GM18867 (cell line): ENCODE results near the gene GDPD5.
"Not testable (repeated sequence)": the region's sequence is repeated elsewhere in the genome, so short reads cannot be mapped to it uniquely, and the experiment has no call there.

Experiments
- ATAC-seq: cut with Tn5 transposase; IDR thresholded peaks from one replicate; pipeline ENCODE4 v1.9.1; 2021; ENCODE audit warnings: mild to moderate bottlenecking, moderate library complexity; ENCODE audit not compliant: unreplicated experiment

Gene GDPD5

DNA sequence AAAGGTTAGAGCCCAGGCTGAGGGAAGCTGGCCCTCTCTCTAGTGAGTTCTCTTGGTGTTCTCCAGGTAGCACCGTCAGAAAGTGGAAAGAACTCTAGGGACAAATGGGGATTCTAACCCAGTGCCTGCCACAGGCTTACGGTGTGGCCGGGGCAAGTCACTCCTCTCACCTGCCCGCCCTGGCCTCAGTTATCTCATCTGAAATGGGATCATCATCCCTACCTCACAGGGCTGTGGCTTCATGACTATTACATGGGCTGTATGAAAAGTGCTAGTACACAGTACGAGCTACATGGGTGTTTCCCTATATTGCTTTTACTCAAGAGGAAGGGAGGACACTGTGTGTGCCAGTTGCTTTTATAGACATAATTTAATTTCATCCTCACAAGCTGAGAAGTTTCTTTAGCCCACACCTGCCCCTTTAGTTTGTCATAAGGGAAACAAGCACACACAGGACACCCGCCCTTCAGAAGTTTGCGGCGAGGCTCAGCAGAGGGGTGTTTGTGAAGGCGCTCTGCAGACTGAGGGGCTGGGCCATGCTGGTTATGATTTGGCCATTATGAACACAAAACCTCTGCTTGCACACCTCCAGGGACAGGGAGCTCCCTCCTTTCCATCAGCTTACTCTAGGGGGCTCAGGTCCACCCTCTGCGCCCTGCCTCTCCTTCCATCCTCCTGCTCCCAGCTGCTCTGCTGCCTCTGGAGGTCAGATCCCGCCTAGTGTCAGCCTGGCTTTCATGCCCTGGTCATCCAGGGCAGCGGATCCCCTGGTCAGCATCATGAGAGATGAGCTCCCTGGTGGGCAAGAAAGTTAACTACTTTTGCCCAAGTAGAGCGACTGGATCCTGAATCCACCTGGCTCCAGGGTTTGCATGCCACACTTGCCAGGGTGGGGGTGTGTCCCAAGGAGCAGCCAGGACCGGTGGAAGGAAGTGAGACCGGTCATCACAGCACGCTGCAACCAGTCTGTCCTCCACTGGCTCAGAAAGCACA is 93.9 kb downstream of the GDPD5 start:
- ATAC-seq = no peak

GRCh38 chr11:75430714-75431532 is 94.8 kb downstream of the GDPD5 start:
- ATAC-seq = peak; percentile 5

DNA sequence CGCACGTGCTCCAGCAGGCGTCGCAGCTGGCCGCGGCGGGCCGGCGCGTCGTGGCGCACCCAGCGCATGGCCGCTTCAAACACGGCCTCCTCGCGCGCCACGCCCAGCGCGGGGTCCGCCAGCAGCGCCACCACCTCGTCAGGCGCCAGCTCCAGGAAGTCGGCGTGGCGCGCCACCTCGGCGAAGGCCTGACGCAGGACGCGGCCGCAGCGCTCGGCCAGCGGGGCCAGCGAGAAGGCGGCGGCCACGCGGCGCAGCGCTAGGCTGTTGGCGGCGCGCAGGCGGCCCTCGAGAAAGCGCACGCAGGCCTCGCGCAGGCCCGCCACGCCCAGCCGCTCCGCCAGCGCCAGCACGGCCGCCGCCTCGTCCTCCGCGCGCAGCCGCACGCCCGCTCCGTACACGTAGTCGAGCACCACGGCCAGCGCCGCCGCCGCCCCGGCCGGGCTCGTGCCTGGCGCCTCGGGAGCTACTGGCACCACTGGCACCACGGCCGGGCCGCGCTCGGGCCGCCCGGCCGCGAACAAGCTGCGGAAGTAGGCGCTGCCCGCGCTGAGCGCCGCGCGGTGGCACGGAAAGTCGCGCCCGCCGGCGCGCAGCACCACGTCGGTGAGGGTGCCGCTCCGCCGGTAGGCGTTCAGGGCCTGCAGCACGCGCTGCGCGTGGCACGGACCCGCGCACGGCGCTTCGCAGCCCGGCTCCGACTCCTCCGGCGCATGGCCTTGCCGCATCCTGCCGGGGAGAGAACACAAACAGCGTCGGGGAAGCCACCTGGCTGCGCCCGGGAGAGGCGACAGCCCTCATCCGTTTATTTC is 95.6 kb downstream of the GDPD5 start:
- peak; percentile 66 for ATAC-seq

DNA sequence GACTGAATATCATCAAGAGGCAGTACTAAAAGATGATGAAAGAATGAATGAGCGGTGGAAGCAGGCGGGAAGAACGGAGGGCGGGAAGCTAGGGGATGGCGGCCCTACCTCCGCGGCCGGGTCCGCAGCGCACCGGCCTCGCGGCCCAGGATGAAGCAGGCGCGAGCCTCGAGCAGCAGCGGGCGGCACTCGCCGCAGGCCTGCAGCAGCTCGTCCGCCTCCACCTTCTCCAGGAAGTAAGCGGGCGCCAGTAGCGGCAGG is 96.2 kb downstream of the GDPD5 start:
- no peak for ATAC-seq

- no peak for ATAC-seq
Observed at GRCh38 chr11:75428989-75429640, 96.6 kb downstream of the GDPD5 start.

DNA sequence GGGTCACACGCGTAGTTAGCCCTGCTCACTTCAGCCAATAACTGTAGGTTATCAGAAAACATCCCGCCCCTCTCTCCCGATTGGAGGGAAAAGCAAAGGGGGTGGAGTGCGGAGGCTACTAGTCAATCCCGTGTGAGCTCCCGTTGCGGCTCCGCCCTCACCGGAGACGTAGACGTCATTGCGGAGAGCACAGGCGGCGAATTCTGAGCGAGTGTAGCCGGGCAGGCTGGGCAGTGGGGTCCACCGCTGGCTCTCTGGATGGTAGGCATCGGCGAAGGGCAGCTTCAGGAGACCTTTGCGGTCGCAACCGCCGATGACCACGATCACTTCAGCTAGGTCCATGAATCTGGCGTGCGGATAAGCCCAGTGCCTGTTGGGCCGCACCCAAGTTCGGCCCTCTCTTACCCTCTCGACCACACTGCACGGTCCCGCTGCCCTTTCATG is 97.4 kb downstream of the GDPD5 start:
- peak; percentile 48 for ATAC-seq

- no peak for ATAC-seq
Observed at GRCh38 chr11:75427181-75427580, 98.6 kb downstream of the GDPD5 start.

GRCh38 chr11:75426720-75427086 is 99.0 kb downstream of the GDPD5 start:
- ATAC-seq = no peak

DNA sequence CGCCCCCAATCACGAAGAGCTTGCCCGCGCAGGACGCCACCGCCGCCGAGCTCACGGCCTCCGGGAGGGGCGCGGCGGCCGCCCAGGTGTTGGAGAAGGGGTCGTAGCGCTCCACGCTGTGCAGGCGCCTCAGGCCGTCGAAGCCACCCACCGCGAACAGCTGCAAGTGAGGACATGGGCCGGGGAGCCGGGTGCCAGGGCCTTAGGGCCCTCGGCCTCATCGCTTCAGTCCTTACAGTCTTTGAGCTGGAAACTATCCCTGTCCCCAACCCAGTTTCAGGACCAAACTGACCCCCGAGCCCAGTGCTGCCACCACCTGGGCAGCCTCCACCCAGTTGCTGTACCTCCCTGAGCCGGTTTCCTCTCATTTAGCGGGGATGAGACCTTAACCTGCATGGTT is 100.3 kb downstream of the GDPD5 start:
- no peak for ATAC-seq

GRCh38 chr11:75424396-75424795 is 101.3 kb downstream of the GDPD5 start:
- no peak for ATAC-seq

GRCh38 chr11:75423721-75424120 is 102.0 kb downstream of the GDPD5 start:
- no peak for ATAC-seq

DNA sequence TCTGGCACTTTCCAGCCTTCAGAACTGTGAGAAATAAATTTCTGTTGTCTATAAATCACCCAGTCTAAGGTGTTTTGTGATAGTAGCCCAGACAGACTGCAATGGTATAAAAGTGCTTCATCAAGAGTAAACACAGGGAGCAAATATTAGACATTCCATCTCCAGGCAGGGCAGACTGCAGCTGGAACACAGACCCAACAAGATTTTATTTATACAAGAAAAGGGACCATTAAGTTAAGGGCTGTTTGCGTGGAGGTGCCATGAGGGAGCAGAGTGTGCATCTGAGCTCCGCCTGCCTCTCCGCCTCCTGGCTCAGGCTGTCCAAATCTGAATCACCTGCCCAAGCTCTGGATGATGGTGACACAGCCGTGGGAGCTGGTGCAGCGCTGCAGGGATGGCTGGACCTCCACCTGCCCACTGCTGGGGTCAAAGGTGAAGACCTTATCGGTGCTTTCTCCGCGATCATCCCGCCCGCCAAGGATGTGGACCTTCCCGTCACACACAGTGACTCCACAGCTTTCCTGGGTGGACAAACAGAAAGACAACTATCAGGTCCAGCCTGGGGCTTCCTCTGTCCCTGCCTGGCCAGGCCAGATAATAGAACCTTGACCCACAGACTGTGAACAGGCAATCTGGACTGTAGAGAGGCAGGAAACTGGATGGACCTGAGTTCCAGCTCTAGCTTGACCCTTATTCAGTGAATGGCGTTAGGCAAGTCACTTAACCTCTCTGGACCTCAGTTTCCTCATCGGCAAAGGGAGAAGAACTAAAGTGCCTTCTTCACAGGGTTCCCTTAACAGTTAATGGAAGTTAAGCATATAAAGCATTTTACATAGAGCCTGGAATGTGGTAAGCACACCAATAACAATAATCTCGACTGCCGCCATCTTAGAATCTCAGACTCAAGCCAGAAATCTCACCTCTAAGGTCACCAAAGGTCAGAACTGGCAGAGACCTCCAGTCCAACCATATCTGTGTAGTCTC is 103.2 kb downstream of the GDPD5 start:
- ATAC-seq = no peak

- no peak for ATAC-seq
Observed at GRCh38 chr11:75421902-75422247, 103.9 kb downstream of the GDPD5 start.

DNA sequence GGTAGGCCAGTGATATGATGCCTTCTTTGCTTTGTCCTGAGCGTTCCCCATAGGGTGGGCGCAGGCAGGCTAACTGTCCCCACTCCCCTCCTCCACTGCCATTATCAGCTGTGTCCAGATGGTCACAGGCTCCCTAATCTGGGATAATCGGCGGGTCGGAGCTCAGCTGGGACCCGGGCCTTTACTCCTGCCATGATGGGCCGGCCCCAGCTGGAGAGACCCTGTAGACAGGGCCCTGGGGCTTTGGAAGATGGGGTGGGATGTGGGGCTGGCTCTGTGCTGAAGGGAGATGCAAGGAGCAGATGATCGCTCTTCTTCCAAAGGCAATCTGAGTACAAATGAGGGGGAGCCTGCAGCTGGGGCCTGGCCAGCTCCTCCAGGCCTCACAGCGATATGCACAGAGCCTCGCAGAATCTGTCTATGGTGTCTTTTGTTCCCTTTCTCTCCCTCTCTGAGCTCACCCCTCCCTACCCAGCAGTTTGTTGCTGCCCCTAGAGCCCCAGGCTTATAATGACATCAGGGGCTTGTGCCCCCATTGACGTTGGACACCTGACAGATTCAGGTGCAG is 104.6 kb downstream of the GDPD5 start:
- no peak for ATAC-seq

DNA sequence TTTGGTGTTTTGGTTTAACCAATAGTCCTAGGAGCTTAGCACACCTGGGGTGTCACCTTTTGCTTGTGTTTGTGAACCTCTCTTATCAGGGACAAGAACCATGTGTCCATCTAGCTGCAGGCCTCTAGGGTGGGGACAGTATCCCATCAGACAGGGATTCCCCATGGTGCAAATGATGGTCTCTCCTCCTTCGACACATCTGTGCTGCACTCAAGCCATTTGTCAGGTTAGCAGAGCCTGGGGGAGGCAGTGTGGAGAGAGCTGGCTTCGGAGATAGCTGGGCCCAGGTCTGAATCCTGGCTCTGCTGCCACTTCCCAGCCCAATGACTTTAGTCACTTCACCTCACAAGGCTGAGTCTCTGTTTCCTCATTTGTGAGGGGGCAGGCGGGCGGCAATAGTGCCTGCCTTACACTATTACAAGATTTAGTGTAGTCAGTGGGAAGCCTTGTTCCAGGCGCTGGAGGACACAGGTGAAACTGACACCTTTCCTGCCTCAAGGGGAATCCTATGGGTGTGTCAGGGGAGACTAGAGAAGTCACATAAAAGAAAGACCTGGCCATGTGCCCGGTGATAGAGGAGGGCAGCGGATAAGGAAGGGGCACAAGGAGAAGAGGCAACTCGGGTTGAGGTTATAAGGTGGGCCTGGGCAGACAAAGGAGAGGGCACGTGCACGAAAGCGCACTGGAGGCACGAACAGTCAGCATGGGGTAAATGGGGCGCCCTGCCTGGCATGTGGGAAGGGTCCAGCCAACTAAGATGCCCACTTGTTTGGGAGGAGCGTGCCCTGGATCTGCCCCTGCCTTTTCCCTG is 105.3 kb downstream of the GDPD5 start:
- no peak for ATAC-seq

DNA sequence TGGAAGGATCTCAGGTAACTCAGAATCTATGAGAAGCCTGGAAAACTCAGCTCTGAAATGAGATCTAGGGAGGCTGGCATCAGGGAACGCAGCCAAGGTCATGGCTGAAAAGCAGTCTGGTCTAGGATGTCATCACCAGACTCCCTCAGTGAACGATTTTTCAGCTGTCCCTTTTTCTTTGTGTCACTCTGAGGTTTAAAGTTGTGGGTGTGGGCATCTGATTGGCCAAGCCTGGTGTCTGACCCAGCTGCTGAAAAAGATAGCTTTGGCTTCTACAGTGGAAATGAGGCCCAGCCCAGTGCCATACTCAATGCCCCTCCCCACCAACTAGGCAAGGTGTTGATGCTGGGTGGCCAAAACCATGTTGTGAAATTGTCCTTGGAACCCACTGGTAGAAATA is 111.9 kb downstream of the GDPD5 start:
- ATAC-seq = no peak

- ATAC-seq = not testable (repeated sequence)
Observed at GRCh38 chr11:75413146-75413545, 112.6 kb downstream of the GDPD5 start.

DNA sequence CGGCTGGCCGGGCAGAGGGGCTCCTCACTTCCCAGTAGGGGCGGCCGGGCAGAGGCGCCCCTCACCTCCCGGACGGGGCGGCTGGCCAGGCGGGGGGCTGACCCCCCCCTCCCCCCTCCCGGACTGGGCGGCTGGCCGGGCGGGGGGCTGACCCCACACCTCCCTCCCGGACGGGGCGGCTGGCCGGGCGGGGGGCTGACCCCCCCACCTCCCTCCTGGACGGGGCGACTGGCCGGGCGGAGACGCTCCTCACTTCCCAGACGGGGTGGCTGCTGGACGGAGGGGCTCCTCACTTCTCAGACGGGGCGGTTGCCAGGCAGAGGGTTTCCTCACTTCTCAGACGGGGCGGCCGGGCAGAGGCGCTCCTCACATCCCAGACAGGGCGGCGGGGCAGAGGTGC is 115.8 kb downstream of the GDPD5 start:
- not testable (repeated sequence) for ATAC-seq

DNA sequence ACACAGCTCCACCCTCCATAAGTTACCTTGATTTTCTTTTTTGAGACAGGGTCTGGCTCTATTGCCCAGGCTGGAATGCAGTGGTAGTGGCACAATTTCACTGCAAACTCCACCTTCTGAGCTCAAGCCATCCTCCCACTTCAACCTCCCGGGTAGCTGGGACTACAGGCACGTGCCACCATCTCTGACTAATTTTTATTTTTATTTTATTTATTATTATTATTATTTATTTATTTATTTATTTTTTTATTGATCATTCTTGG is 116.9 kb downstream of the GDPD5 start:
- no peak for ATAC-seq
